Muscle layer of duodenum (tissue), 2 donors: ENCODE data around the gene TNFRSF8.
A peak's percentile ranks its signal among the peaks of the same experiment; 100 is the strongest.

Experiments
- H3K27ac ChIP-seq: one replicate; pipeline ENCODE4 v1.7.0; 2013; ENCODE audit warnings: mild to moderate bottlenecking, low read length
- H3K27me3 ChIP-seq: one replicate; pipeline ENCODE4 v1.7.0; 2013; ENCODE audit warnings: low read depth, mild to moderate bottlenecking, control low read depth, low read length
- H3K36me3 ChIP-seq, 2 donors: one replicate each; pipeline ENCODE4 v1.7.0; 2013; ENCODE audit warnings: low read length in 2 of 2, control low read depth in 1 of 2, mild to moderate bottlenecking in 1 of 2; ENCODE audit not compliant: insufficient read depth in 2 of 2, control insufficient read depth in 1 of 2
- H3K4me1 ChIP-seq, 2 donors: one replicate each; pipeline ENCODE4 v1.7.0; 2013; ENCODE audit warnings: low read length in 2 of 2, mild to moderate bottlenecking in 2 of 2, control low read depth in 1 of 2, moderate library complexity in 1 of 2; ENCODE audit not compliant: insufficient read depth in 2 of 2, control insufficient read depth in 1 of 2
- H3K4me3 ChIP-seq, 2 donors: one replicate each; pipeline ENCODE4 v1.7.0; 2013; ENCODE audit warnings: low read length in 2 of 2, low read depth in 1 of 2, mild to moderate bottlenecking in 1 of 2
- H3K9me3 ChIP-seq, 2 donors: one replicate each; pipeline ENCODE4 v1.7.0; 2013; ENCODE audit warnings: low read length in 2 of 2, control low read depth in 1 of 2, mild to moderate bottlenecking in 1 of 2; ENCODE audit not compliant: control insufficient read depth in 1 of 2
- donor health status: healthy.

Gene TNFRSF8

GRCh38 chr1:12053752-12054548, 9.2 kb upstream of the TNFRSF8 start:
- Histone ChIP-seq H3K9me3 (no peaks in the 10 kb centered on the region), H3K4me1 (peaks cover 0 to 23% of the 10 kb centered on the region in 2 donors), H3K36me3 (no peaks in the 10 kb centered on the region), H3K4me3 (no peak overlapping the region), H3K27me3 (no peaks in the 10 kb centered on the region), H3K27ac (no peak overlapping the region)

- no peak overlapping the region for H3K4me3 ChIP-seq
- peaks cover 0 to 23% of the 10 kb centered on the region in 2 donors for H3K4me1 ChIP-seq
- no peaks in the 10 kb centered on the region for H3K27me3 ChIP-seq
- H3K36me3 ChIP-seq, result no peaks in the 10 kb centered on the region
- no peak overlapping the region for H3K27ac ChIP-seq
- peaks cover 0 to 2% of the 10 kb centered on the region in 2 donors for H3K9me3 ChIP-seq
These were observed 7.8 kb upstream of the TNFRSF8 start for GRCh38 chr1:12055259-12055658.

- Histone ChIP-seq H3K27ac (no peak overlapping the region), H3K36me3 (no peaks in the 10 kb centered on the region), H3K27me3 (no peaks in the 10 kb centered on the region), H3K9me3 (peaks cover 0 to 5% of the 10 kb centered on the region in 2 donors), H3K4me1 (peaks cover 0 to 23% of the 10 kb centered on the region in 2 donors), H3K4me3 (no peak overlapping the region)
These were observed 6.7 kb upstream of the TNFRSF8 start for GRCh38 chr1:12056331-12056841.

- H3K4me1 ChIP-seq, result peaks cover 0 to 16% of the 10 kb centered on the region in 2 donors
- no peak overlapping the region for H3K4me3 ChIP-seq
- no peak overlapping the region for H3K27ac ChIP-seq
- no peaks in the 10 kb centered on the region for H3K36me3 ChIP-seq
- H3K27me3 ChIP-seq, result no peaks in the 10 kb centered on the region
- peaks cover 0 to 5% of the 10 kb centered on the region in 2 donors for H3K9me3 ChIP-seq
These were observed 5.7 kb upstream of the TNFRSF8 start for GRCh38 chr1:12057382-12057781.

GRCh38 chr1:12057940-12058687, 5.0 kb upstream of the TNFRSF8 start:
- no peak overlapping the region for H3K27ac ChIP-seq
- peaks cover 5% of the 10 kb centered on the region for H3K27me3 ChIP-seq
- peaks cover 0 to 5% of the 10 kb centered on the region in 2 donors for H3K9me3 ChIP-seq

GRCh38 chr1:12059226-12059625, 3.9 kb upstream of the TNFRSF8 start:
- Histone ChIP-seq H3K9me3 (peaks cover 0 to 5% of the 10 kb centered on the region in 2 donors), H3K4me1 (peaks cover 0 to 9% of the 10 kb centered on the region in 2 donors), H3K4me3 (no peak overlapping the region), H3K36me3 (no peaks in the 10 kb centered on the region), H3K27ac (no peak overlapping the region), H3K27me3 (peaks cover 16% of the 10 kb centered on the region)

More at GRCh38 chr1:12057940-12058687, 5.0 kb upstream of the TNFRSF8 start:
- Histone ChIP-seq H3K36me3 (no peaks in the 10 kb centered on the region), H3K4me3 (no peak overlapping the region), H3K4me1 (peaks cover 0 to 12% of the 10 kb centered on the region in 2 donors)

GRCh38 chr1:12059722-12060464, 3.2 kb upstream of the TNFRSF8 start:
- Histone ChIP-seq H3K4me1 (peaks cover 0 to 9% of the 10 kb centered on the region in 2 donors), H3K4me3 (no peak overlapping the region), H3K27me3 (peaks cover 22% of the 10 kb centered on the region), H3K36me3 (no peaks in the 10 kb centered on the region), H3K27ac (no peak overlapping the region), H3K9me3 (peaks cover 0 to 5% of the 10 kb centered on the region in 2 donors)

GRCh38 chr1:12060500-12060899, 2.6 kb upstream of the TNFRSF8 start:
- Histone ChIP-seq H3K4me1 (peaks cover 0 to 9% of the 10 kb centered on the region in 2 donors), H3K27ac (no peak overlapping the region), H3K4me3 (no peak overlapping the region), H3K27me3 (peaks cover 22% of the 10 kb centered on the region), H3K9me3 (peaks cover 0 to 5% of the 10 kb centered on the region in 2 donors), H3K36me3 (no peaks in the 10 kb centered on the region)

- Histone ChIP-seq H3K9me3 (peaks cover 0 to 5% of the 10 kb centered on the region in 2 donors), H3K4me3 (peak overlapping the region in 1 of 2 donors; percentile 32), H3K27me3 (peaks cover 22% of the 10 kb centered on the region), H3K4me1 (peaks cover 0 to 9% of the 10 kb centered on the region in 2 donors), H3K27ac (no peak overlapping the region), H3K36me3 (no peaks in the 10 kb centered on the region)
These were observed 1.2 kb downstream of the TNFRSF8 start for GRCh38 chr1:12064073-12064969.

- H3K27me3 ChIP-seq, result peaks cover 22% of the 10 kb centered on the region
- H3K4me1 ChIP-seq, result peaks cover 0 to 9% of the 10 kb centered on the region in 2 donors
- no peak overlapping the region for H3K27ac ChIP-seq
- no peaks in the 10 kb centered on the region for H3K36me3 ChIP-seq
- H3K4me3 ChIP-seq, result no peak overlapping the region
- no peaks in the 10 kb centered on the region for H3K9me3 ChIP-seq
These were observed 2.8 kb downstream of the TNFRSF8 start for GRCh38 chr1:12065872-12066271.
